ENCODE measurements around the gene SLC66A2.

The SLC66A2 gene

DNA sequence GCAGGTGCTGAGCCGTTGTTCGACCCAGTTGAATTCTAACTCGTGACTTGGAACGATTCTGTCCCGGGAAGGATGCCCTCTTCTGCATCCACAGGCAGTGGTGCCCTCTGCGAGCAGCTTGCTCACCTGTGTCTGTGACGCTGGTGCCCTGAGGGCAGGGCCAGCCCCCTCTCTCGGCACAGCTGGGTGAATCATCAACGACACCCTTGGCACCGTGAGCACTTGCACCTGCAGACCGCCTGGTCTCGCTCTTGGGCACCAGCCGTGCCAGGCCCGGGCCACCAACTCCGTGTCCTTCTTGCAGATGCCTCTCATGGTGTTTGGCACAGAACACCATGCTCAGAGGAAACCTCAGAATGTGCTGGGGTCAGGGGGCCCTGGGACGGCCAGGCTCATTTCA lies 75.0 kb downstream of the SLC66A2 start:
- ChIA-PET CTCF (no interaction called here), POLR2A (no interaction called here)

DNA sequence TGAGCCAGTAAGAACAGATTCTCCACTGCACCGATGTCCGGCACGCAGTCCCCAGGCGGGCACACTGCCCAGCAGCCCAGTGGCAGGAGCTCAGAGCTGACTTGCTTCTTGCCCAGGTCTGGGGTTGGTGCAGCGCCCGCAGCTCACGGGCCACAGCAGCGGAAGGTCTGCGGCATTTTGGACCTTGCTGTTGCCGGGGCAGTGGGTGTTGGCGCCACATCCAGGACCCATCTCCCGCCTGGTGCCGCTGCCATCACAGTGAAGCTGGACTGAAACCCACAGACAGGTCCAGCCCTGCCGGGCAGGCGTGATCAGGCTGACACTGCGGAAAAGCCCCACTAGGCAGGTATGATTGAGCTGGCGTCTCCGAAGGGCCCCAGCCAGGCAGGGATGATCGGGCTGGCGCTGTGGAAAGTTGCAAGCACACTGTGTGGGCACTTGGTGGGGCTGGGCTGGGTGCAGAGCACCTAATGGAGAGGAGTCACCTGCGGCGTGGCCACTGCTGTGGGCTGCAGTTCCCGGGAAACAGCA lies 75.5 kb downstream of the SLC66A2 start:
- peaks cover 0 to 3% (median 2%) of the 10 kb centered on the region in 4 experiments for H3K4me1 ChIP-seq (ENCODE audit: control extremely low read depth in 1 of 4, control insufficient read depth in 4 of 4, insufficient read depth in 4 of 4, low read length in 3 of 4)
- no peak overlapping the region for H3K27ac ChIP-seq (ENCODE audit: insufficient read depth in 1 of 2, low read depth in 1 of 2, low read length in 2 of 2, poor library complexity in 1 of 2, severe bottlenecking in 2 of 2)
- WGBS (ENCODE audit: insufficient coverage): 86% methylated on average over 23 of the region's 23 CpGs
- peaks cover 0 to 6% (median 0%) of the 10 kb centered on the region in 5 experiments for H3K9me3 ChIP-seq (ENCODE audit: control extremely low read depth in 1 of 5, control insufficient read depth in 4 of 5, insufficient read depth in 2 of 5, low read depth in 1 of 5, low read length in 4 of 5)
- H3K4me3 ChIP-seq (ENCODE audit: control insufficient read depth in 1 of 7, extremely low read depth in 1 of 7, insufficient read depth in 4 of 7, low read depth in 2 of 7, low read length in 6 of 7): no peak overlapping the region
- DNase-seq: no peak
- CTCF ChIA-PET: no interaction called here
- POLR2A ChIA-PET: no interaction called here
- no peaks in the 10 kb centered on the region for H3K36me3 ChIP-seq (ENCODE audit: control insufficient read depth in 4 of 4, insufficient read depth in 4 of 4, low read length in 3 of 4)
- H3K27me3 ChIP-seq (replicated peaks in 2 of 5; ENCODE audit: control insufficient read depth in 4 of 5, insufficient read depth in 5 of 5, low read length in 4 of 5): peaks cover 0 to 15% (median 0%) of the 10 kb centered on the region in 5 experiments

More for the DNA sequence above, 75.0 kb downstream of the SLC66A2 start:
- Histone ChIP-seq H3K27me3 (replicated peaks in 2 of 5; ENCODE audit: control insufficient read depth in 4 of 5, insufficient read depth in 5 of 5, low read length in 4 of 5) (peaks cover 0 to 15% (median 0%) of the 10 kb centered on the region in 5 experiments), H3K27ac (ENCODE audit: insufficient read depth in 1 of 2, low read depth in 1 of 2, low read length in 2 of 2, poor library complexity in 1 of 2, severe bottlenecking in 2 of 2) (no peak overlapping the region), H3K9me3 (ENCODE audit: control extremely low read depth in 1 of 5, control insufficient read depth in 4 of 5, insufficient read depth in 2 of 5, low read depth in 1 of 5, low read length in 4 of 5) (peaks cover 0 to 6% (median 0%) of the 10 kb centered on the region in 5 experiments), H3K4me3 (ENCODE audit: control insufficient read depth in 1 of 7, extremely low read depth in 1 of 7, insufficient read depth in 4 of 7, low read depth in 2 of 7, low read length in 6 of 7) (no peak overlapping the region), H3K36me3 (ENCODE audit: control insufficient read depth in 4 of 4, insufficient read depth in 4 of 4, low read length in 3 of 4) (no peaks in the 10 kb centered on the region), H3K4me1 (ENCODE audit: control extremely low read depth in 1 of 4, control insufficient read depth in 4 of 4, insufficient read depth in 4 of 4, low read length in 3 of 4) (peaks cover 0 to 3% (median 2%) of the 10 kb centered on the region in 4 experiments)
- DNase-seq: no peak
- 91% methylated on average over 14 of the region's 16 CpGs for WGBS (ENCODE audit: insufficient coverage)

DNA sequence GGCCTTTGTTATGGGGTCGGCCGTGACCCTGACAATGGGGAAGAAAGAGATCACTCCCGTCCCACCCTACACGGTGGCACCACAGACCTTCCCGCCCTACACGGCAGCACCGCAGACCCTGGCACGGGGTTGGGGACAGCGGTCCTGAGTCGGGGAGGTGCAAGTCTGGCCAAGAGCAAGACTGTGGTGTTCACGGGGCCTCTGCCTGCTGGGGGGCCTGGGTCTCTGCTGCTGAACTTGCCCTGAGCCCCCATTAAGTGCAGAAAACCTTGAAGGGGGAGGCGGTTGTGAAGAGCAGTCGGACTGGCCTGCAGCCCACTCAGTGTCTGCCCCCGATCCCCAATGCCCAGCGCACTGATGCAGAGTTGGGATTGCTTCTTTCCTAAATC lies 75.9 kb downstream of the SLC66A2 start:
- Histone ChIP-seq H3K27ac (ENCODE audit: insufficient read depth in 1 of 2, low read depth in 1 of 2, low read length in 2 of 2, poor library complexity in 1 of 2, severe bottlenecking in 2 of 2) (no peak overlapping the region), H3K4me3 (ENCODE audit: control insufficient read depth in 1 of 7, extremely low read depth in 1 of 7, insufficient read depth in 4 of 7, low read depth in 2 of 7, low read length in 6 of 7) (no peak overlapping the region), H3K4me1 (ENCODE audit: control extremely low read depth in 1 of 4, control insufficient read depth in 4 of 4, insufficient read depth in 4 of 4, low read length in 3 of 4) (peaks cover 0 to 3% (median 2%) of the 10 kb centered on the region in 4 experiments), H3K27me3 (replicated peaks in 2 of 5; ENCODE audit: control insufficient read depth in 4 of 5, insufficient read depth in 5 of 5, low read length in 4 of 5) (peaks cover 0 to 15% (median 0%) of the 10 kb centered on the region in 5 experiments), H3K36me3 (ENCODE audit: control insufficient read depth in 4 of 4, insufficient read depth in 4 of 4, low read length in 3 of 4) (no peaks in the 10 kb centered on the region), H3K9me3 (ENCODE audit: control extremely low read depth in 1 of 5, control insufficient read depth in 4 of 5, insufficient read depth in 2 of 5, low read depth in 1 of 5, low read length in 4 of 5) (peaks cover 0 to 6% (median 0%) of the 10 kb centered on the region in 5 experiments)
- 98% methylated on average over 14 of the region's 15 CpGs for WGBS (ENCODE audit: insufficient coverage)
- ChIA-PET POLR2A (no interaction called here), CTCF (no interaction called here)
- DNase-seq: no peak

DNA sequence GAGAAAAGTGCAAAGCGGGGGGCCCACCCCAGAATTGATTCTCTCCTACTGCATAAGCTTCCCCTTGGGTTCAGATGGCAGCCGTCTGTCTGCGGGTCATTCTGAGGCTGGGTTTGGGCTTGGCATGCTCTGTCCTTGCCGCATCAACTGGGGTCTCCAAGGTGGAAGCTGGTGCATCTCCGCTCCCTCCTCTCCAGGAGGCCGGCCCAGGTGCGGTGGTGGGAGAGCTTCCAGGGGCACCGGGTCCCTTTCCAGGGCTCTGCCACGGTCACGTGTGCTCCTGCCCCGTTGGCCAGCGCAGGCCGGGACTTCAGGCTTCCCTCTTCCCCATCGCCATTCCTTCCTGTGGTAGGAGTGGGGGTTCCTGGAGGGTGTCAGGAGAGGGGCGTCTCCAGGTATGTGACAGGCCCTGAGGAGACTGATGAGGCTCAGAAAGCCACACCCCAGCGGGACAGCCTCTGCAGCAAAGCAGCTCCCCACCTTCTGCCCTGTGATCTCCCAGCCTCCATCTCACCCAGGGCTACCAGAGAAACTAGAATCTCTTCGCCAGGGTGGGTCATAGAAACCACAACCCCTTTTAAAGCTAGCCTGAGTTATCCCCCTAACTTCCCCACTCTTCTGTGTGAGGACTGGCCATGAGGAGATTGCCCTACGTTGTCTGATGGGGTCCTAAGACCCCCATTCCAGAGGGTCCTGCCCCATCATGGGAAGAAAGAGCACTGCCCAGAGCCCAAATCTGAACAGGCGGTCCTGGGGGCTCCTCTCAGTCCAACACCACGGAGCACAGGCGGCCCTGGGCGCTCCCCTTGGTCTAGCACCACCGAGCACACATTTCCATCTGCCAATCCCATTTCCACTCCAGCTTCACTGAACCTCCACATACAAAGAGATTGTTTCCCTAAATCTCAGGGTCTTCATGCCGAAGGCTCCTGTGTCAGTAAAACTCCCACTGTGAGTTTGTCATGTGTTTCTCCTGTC lies 76.6 kb downstream of the SLC66A2 start:
- WGBS (ENCODE audit: insufficient coverage): 89% methylated on average over 21 of the region's 24 CpGs
- Histone ChIP-seq H3K4me1 (ENCODE audit: control extremely low read depth in 1 of 4, control insufficient read depth in 4 of 4, insufficient read depth in 4 of 4, low read length in 3 of 4) (peaks cover 0 to 3% (median 2%) of the 10 kb centered on the region in 4 experiments), H3K4me3 (ENCODE audit: control insufficient read depth in 1 of 7, extremely low read depth in 1 of 7, insufficient read depth in 4 of 7, low read depth in 2 of 7, low read length in 6 of 7) (no peak overlapping the region), H3K27me3 (replicated peaks in 2 of 5; ENCODE audit: control insufficient read depth in 4 of 5, insufficient read depth in 5 of 5, low read length in 4 of 5) (peaks cover 0 to 15% (median 0%) of the 10 kb centered on the region in 5 experiments), H3K9me3 (ENCODE audit: control extremely low read depth in 1 of 5, control insufficient read depth in 4 of 5, insufficient read depth in 2 of 5, low read depth in 1 of 5, low read length in 4 of 5) (peaks cover 0 to 6% (median 0%) of the 10 kb centered on the region in 5 experiments), H3K27ac (ENCODE audit: insufficient read depth in 1 of 2, low read depth in 1 of 2, low read length in 2 of 2, poor library complexity in 1 of 2, severe bottlenecking in 2 of 2) (no peak overlapping the region), H3K36me3 (ENCODE audit: control insufficient read depth in 4 of 4, insufficient read depth in 4 of 4, low read length in 3 of 4) (no peaks in the 10 kb centered on the region)
- ChIA-PET CTCF (no interaction called here), POLR2A (no interaction called here)
- no peak for DNase-seq

DNA sequence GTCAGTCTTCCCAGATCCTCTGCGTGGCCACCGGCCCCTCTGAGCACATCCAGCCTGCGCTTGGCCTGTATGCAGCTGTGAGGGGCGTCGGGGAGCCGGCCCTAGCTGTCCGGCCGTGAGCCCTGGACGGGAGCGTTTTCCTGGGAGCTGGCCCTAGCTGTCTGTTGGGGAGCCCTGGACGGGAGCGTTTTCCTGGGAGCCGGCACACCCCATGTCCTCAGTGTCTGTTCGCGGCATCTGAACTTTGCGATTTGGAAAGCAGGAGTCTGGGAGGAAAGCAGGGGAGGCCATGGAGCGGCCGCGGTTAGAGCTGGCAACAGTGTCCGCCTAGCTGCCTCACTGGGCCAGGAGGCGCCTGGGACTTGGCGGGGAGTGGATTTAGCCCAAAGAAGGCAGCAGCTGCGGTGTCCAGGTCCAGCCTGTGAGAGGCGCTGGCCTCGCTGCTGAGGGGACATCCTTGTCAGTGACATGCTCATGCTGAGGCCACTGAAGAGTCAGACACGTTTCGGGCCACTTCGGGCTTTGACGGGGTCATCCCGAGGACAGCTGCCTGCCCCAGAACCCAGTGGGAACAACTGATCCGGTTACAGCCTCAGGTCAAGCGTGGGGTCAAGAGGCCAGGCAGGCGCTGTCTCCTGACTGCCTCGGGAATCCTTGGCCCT lies 77.9 kb downstream of the SLC66A2 start:
- peaks cover 0 to 3% (median 2%) of the 10 kb centered on the region in 4 experiments for H3K4me1 ChIP-seq (ENCODE audit: control extremely low read depth in 1 of 4, control insufficient read depth in 4 of 4, insufficient read depth in 4 of 4, low read length in 3 of 4)
- H3K4me3 ChIP-seq (ENCODE audit: control insufficient read depth in 1 of 7, extremely low read depth in 1 of 7, insufficient read depth in 4 of 7, low read depth in 2 of 7, low read length in 6 of 7): no peak overlapping the region
- peaks cover 0 to 15% (median 0%) of the 10 kb centered on the region in 5 experiments for H3K27me3 ChIP-seq (replicated peaks in 2 of 5; ENCODE audit: control insufficient read depth in 4 of 5, insufficient read depth in 5 of 5, low read length in 4 of 5)
- ChIA-PET CTCF (interaction anchor here (1.3 kb wide), 1 partner anchor 10 kb away, joined by 4 read pairs; no protein-coding TSS in a partner anchor), POLR2A (no interaction called here)
- H3K9me3 ChIP-seq (ENCODE audit: control extremely low read depth in 1 of 5, control insufficient read depth in 4 of 5, insufficient read depth in 2 of 5, low read depth in 1 of 5, low read length in 4 of 5): no peaks in the 10 kb centered on the region
- WGBS (ENCODE audit: insufficient coverage): 89% methylated on average over 32 of the region's 34 CpGs
- no peak overlapping the region for H3K27ac ChIP-seq (ENCODE audit: insufficient read depth in 1 of 2, low read depth in 1 of 2, low read length in 2 of 2, poor library complexity in 1 of 2, severe bottlenecking in 2 of 2)
- H3K36me3 ChIP-seq (ENCODE audit: control insufficient read depth in 4 of 4, insufficient read depth in 4 of 4, low read length in 3 of 4): no peaks in the 10 kb centered on the region
- DNase-seq: no peak

DNA sequence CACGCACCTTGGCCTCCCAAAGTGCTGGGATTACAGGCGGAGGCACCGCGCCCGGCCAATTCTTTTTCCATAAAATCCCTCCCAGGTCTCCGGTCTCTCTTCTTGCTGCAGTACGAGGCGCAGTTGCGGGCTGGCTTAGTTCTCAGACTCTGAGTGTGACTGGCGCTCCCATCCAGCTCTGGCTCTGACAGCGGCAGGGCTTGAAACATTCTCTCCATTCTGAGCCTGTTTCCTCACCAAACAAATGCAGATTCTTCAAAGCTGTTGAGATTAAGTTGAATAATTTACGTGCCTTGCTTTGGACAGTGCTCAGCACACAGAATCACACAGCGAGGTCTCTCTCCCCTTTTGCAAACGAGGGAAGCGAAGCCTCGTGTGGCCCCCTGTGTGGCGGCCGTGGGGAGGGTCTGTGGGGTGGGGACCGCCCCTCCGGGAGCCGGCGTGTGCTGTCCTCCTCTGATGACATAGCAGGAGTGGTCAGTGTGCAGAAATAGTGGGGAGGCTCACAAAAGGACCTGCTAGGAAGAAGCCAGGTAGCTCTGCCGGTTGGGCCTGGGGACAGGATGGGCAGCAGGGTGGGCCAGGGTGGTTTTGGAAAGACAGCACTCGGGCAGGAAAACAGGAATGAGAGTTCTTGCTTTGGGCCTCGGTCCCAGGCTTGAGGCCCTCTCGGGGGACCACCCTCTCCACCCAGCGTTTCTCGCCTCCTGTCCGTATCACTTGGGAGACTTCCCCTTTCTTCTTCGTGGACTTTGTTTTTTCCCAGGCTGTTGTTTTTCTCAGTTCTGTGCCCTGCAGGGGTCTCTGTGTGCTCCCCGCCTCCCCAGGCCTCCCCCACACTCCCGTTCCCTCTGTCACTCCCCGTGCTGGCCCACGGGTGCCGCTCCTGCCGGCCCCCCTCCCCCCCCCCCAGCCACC lies 78.7 kb downstream of the SLC66A2 start:
- DNase-seq: peak in 2 of 3 donors; percentile 30 to 35
- Histone ChIP-seq H3K9me3 (ENCODE audit: control extremely low read depth in 1 of 5, control insufficient read depth in 4 of 5, insufficient read depth in 2 of 5, low read depth in 1 of 5, low read length in 4 of 5) (peaks cover 0 to 5% (median 0%) of the 10 kb centered on the region in 5 experiments), H3K4me3 (ENCODE audit: control insufficient read depth in 1 of 7, extremely low read depth in 1 of 7, insufficient read depth in 4 of 7, low read depth in 2 of 7, low read length in 6 of 7) (peak overlapping the region in 1 of 7 experiments; percentile 23), H3K27me3 (replicated peaks in 2 of 5; ENCODE audit: control insufficient read depth in 4 of 5, insufficient read depth in 5 of 5, low read length in 4 of 5) (peaks cover 0 to 15% (median 0%) of the 10 kb centered on the region in 5 experiments), H3K4me1 (ENCODE audit: control extremely low read depth in 1 of 4, control insufficient read depth in 4 of 4, insufficient read depth in 4 of 4, low read length in 3 of 4) (peaks cover 0 to 3% (median 2%) of the 10 kb centered on the region in 4 experiments), H3K36me3 (ENCODE audit: control insufficient read depth in 4 of 4, insufficient read depth in 4 of 4, low read length in 3 of 4) (no peaks in the 10 kb centered on the region), H3K27ac (ENCODE audit: insufficient read depth in 1 of 2, low read depth in 1 of 2, low read length in 2 of 2, poor library complexity in 1 of 2, severe bottlenecking in 2 of 2) (no peak overlapping the region)
- POLR2A ChIA-PET: no interaction called here
- CTCF ChIA-PET: interaction anchor here (1.3 kb wide), 1 partner anchor 9 kb away, joined by 4 read pairs; no protein-coding TSS in a partner anchor
- 46% methylated on average over 23 of the region's 36 CpGs for WGBS (ENCODE audit: insufficient coverage)

Measured in common myeloid progenitor, CD34-positive (primary cell).